ENCODE measurements around the gene BMPER. TPM values are rescaled to one million over a fixed set of nuclear protein-coding genes. Genes with fewer than 3 reads are reported as not detected.

The BMPER gene
- total RNA-seq, 4 donors from 2014 or later = 0.25 to 2.3 (median 0.96) TPM

DNA sequence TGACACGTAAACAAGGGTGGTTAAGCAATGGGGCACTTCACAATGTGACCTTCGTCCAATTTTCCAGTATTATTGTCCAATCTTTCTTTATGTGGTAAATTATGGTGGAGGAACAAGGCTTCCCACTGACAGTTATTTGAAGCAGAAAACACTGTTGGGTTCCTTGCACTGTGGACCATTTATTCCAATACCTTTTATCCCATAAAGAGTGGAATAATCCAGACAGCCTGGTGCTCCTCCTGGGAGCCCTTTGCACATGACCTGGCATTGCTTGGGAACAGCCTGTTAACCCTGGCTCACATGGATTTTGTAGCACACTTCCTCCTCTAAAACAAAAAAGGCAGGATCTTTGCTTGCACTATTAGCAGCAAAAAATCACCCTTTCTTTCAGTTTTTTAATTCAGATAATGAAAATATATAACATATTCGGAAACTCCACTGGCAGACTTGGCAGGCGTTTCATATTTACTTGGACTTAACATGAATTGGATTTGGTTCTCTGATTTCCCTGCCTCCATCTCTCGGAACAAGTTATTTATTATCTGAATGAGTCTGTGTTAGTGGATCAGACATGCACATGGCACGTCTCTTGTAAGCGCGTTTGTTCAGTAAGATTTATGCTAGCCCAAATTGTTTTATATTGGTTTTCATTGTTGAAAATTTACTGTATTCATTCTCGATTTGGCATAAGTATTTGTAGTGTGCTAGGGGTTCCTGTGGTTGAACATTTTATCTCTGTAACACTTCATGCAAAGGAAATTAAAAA, 59.3 kb downstream of the BMPER start:
- Histone ChIP-seq H3K4me3 (replicated peaks in 1 of 3) (no peak overlapping the region), H3K9me3 (no peaks in the 10 kb centered on the region), H3K27ac (no peak overlapping the region), H3K27me3 (no peaks in the 10 kb centered on the region), H3K36me3 (no peaks in the 10 kb centered on the region), H3K4me1 (no peaks in the 10 kb centered on the region)
- DNase-seq = no peak
- TF ChIP-seq POLR2A (IDR thresholded peaks at IDR 0.05) = no peak
- TF ChIP-seq, protein P1, sequence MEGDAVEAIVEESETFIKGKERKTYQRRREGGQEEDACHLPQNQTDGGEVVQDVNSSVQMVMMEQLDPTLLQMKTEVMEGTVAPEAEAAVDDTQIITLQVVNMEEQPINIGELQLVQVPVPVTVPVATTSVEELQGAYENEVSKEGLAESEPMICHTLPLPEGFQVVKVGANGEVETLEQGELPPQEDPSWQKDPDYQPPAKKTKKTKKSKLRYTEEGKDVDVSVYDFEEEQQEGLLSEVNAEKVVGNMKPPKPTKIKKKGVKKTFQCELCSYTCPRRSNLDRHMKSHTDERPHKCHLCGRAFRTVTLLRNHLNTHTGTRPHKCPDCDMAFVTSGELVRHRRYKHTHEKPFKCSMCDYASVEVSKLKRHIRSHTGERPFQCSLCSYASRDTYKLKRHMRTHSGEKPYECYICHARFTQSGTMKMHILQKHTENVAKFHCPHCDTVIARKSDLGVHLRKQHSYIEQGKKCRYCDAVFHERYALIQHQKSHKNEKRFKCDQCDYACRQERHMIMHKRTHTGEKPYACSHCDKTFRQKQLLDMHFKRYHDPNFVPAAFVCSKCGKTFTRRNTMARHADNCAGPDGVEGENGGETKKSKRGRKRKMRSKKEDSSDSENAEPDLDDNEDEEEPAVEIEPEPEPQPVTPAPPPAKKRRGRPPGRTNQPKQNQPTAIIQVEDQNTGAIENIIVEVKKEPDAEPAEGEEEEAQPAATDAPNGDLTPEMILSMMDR (IDR thresholded peaks at IDR 0.05) = no peak
- WGBS, 2 donors = 74 to 84% methylated on average over 9 of the region's 9 CpGs
- intact Hi-C loops (cut with DNase I) = no loop called here

DNA sequence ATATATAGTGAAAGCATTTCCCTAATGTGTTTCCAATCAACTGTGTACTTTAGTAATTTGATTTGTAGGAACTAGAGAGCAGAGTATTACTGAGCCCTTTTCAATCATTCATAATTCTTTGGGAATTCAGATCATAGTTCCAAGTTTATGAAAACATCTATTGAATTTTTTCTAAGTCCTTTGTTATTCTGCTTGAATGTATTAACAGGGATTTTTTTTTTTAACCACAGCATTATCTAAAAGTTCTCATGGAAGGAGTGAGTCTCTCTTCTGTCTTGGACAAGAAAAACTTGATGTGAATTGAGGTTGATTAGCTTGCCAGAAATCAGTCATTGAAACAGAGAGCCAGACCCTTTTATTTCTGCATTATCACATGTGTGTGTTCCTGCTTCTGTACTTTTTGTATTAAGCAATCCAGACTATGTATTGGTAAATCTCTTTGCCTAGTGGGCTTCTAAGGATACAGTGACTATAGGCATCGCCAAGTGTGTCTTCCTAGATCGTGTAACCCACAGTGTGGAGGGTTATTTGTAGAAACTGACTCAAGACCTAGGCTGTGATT, 59.9 kb downstream of the BMPER start:
- Histone ChIP-seq H3K4me1 (no peaks in the 10 kb centered on the region), H3K9me3 (no peaks in the 10 kb centered on the region), H3K36me3 (no peaks in the 10 kb centered on the region), H3K27ac (no peak overlapping the region), H3K4me3 (replicated peaks in 1 of 3) (no peak overlapping the region), H3K27me3 (no peaks in the 10 kb centered on the region)
- DNase-seq = no peak
- WGBS, 2 donors = 75 to 84% methylated on average over 2 of the region's 2 CpGs
- intact Hi-C loops (cut with DNase I) = no loop called here
- TF ChIP-seq, protein P1 (IDR thresholded peaks at IDR 0.05) = no peak
- TF ChIP-seq POLR2A (IDR thresholded peaks at IDR 0.05) = no peak

DNA sequence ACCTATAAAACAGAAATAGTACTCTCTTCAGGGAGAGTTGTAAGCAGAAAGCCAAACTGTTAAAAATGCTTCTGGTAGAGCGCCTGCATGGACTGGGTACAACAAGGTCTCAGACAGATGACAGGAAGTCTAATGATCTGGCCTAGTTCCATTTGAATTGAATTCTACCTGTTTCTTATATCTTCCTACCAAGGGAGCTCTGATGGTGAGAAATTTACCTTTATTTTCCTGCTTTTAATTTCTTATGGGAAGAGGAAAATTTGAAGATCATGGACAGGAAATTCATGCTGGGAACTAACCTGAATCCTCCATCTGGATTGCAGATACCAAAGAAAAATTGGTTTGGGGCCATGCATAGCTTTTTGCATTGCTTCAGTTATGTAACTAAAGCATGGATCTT, 63.3 kb downstream of the BMPER start:
- H3K4me1 ChIP-seq = no peaks in the 10 kb centered on the region
- TF ChIP-seq, protein P1 (IDR thresholded peaks at IDR 0.05) = no peak
- no peak for TF ChIP-seq POLR2A (IDR thresholded peaks at IDR 0.05)
- WGBS, 2 donors = 92 to 97% methylated on average over 1 of the region's 1 CpG
- intact Hi-C loops (cut with DNase I) = no loop called here
- no peak overlapping the region for H3K27ac ChIP-seq
- H3K9me3 ChIP-seq = no peaks in the 10 kb centered on the region
- H3K27me3 ChIP-seq = no peaks in the 10 kb centered on the region
- DNase-seq = no peak
- no peak overlapping the region for H3K4me3 ChIP-seq (replicated peaks in 1 of 3)
- H3K36me3 ChIP-seq = no peaks in the 10 kb centered on the region

DNA sequence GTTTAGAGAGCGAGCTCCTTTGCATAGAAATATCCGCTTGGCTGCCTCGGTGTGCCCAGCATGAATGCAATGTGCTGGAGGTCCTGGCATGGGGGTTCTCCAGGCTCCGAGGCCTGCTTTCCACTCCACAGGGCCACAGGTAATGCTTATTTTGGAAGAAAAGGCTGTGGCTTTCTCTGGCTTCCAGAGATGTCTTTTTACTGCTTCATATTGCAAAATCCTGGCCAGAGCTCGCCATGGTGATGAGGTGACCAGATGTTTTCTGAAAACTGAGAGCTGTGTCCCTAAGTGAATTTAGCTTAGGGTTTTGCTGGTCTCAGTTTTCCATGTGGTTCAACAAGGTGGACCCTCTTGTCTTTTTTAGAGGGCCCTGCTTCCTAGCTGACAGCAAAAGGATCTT, 65.2 kb downstream of the BMPER start:
- TF ChIP-seq POLR2A (IDR thresholded peaks at IDR 0.05) = no peak
- TF ChIP-seq, protein P1 (IDR thresholded peaks at IDR 0.05) = no peak
- H3K9me3 ChIP-seq = no peaks in the 10 kb centered on the region
- H3K36me3 ChIP-seq = no peaks in the 10 kb centered on the region
- H3K4me1 ChIP-seq = no peaks in the 10 kb centered on the region
- intact Hi-C loops (cut with DNase I) = no loop called here
- 90% methylated on average over 5 of the region's 5 CpGs for WGBS, 2 donors
- no peak overlapping the region for H3K27ac ChIP-seq
- no peak overlapping the region for H3K4me3 ChIP-seq (replicated peaks in 1 of 3)
- no peaks in the 10 kb centered on the region for H3K27me3 ChIP-seq
- DNase-seq = no peak

DNA sequence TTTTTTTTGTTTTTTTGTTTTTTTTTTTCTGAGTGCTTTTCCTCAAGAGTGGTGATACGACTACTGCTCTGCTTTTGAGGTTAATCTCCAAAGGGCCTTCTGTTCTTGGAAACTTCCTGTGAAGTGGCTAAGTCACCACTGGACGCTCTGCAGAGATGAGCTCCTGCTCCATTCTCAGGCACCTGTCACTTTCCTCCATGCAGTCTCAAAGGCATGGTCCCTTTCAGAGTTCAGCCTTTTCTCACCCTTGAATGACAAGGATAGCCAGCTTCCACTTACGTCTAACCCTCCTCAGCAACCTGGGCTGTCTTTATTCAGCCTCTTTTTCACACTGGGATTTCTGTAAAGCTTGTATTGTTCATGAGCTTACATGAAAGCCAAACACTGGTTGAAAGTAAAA, 65.8 kb downstream of the BMPER start:
- H3K9me3 ChIP-seq = no peaks in the 10 kb centered on the region
- no peaks in the 10 kb centered on the region for H3K36me3 ChIP-seq
- WGBS, 2 donors = 69 to 73% methylated on average over 3 of the region's 3 CpGs
- no peak overlapping the region for H3K4me3 ChIP-seq (replicated peaks in 1 of 3)
- DNase-seq = no peak
- H3K27me3 ChIP-seq = no peaks in the 10 kb centered on the region
- intact Hi-C loops (cut with DNase I) = no loop called here
- no peak for TF ChIP-seq POLR2A (IDR thresholded peaks at IDR 0.05)
- TF ChIP-seq, protein P1 (IDR thresholded peaks at IDR 0.05) = no peak
- no peak overlapping the region for H3K27ac ChIP-seq
- H3K4me1 ChIP-seq = no peaks in the 10 kb centered on the region

All from thyroid gland (tissue), 4 donors.